ENCODE data around the gene MYO18B.

Gene MYO18B

DNA sequence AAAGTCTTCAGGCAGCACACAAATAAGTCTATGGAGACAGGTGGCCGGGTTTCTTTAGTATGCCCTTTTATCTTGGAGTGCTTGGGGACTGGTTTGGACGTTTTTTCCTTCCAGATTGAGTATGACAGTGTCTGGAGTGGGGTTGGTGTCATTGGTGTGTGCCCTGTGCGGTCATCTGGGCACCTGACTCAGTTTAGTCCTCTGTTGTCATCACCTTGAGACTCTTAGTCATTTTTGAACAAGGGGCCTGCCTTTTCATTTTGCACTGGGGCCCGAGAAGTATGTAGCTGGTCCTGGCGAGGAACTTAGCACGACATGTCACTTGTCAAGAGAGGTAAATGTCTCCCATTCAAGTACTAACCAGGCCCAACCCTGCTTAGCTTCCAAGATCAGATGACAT, 27.2 kb upstream of the MYO18B start:
- no peak for DNase-seq

DNA sequence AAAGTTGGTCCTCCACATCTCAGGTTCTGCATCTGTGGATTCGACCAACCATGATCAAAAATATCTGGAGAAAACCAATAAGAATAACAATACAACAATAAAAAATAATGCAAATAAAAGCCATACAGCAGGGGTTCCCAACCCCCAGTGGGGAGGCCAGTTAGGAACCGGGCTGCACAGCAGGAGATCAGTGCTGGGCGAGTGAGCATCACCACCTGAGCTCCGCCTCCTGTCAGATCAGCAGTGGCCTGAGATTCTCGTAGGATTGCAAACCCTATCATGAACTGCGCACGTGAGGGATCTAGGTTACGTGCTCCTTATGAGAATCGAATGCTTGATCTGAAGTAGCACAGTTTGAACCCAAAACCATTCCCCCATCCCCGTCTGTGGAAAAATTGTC, 25.4 kb upstream of the MYO18B start:
- no peak for DNase-seq

DNA sequence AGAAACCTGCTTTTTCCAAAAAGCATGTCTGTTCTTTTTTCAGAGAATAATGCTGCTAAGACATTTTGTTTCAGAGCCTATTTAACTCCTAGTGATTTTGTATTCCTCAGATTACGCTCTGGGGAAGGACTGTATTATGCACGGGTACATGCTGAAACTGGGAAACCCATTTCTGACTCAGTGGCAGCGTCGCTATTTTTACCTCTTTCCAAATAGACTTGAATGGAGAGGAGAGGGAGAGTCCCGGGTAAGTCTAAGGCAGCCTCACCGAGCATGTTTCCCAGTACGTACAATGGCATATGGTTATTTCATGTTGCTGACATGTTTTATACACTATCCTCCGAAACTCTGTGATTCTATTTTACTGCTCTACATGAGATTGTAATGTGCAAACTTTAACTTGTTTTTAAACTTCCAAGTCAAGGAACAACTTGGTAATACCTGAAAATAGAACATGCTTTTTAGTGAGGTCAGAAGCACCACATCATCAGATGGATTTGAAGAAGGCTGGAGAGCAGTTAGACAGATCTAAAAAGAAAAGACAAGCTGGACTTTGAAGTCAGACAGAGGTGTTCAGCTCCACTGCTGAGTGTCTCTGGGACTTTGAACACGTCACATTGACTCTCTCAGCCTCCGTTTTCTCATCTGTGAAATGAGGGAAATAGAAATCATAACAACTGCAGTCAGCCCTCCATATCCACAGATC, 23.7 kb upstream of the MYO18B start:
- DNase-seq = no peak

DNA sequence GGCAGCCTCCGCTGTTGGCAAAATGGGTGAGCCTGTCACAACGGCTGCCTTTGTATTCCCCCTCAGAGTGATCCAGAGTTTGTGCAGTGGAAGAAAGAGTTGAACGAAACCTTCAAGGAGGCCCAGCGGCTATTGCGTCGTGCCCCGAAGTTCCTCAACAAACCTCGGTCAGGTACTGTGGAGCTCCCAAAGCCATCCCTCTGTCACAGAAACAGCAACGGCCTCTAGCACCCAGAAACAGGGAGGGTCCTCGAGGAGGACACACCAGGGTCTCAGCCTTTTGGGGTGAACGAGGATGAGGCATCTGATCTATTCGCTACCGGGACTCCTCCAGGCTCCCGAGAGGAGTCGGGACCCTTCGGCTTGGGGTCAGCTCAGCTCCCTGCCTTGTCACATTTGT, 19.8 kb upstream of the MYO18B start:
- no peak for DNase-seq

DNA sequence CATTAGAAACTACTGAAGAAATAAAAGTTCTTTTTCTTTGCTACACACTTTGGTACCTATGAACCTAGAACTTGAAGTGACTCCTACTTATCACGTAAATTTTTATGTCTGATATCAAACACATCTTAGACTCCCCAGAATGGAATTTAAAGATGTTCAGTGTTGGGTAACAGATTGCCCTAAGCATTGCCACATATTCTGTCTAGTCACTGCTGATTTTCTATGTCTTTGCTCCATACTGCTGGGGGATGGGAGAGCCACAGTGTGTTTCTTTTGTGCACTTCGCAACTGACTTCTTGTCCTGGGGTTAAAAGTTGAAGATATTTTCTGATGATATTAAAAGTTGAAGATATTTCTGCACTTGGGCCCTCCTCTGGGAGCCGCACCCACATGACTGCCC, 19.4 kb upstream of the MYO18B start:
- DNase-seq = no peak

DNA sequence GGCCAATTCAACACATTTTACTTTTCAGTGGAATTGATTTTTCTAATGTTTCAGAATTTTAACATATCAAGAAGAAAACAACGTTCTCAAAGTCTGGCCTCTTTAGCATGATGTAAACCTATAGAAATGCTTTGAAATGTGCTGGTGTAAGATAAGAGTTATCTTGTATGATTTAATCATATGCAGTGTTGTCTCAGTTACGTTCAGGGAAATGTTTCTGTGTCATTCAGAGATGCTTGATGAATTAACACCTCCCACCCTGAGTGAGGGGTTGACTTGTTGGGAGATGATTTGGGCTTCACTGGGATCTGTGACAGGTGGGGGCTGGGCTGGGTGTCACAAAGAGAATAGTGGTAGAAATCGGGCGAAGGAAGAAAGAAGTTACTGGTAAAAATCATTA, 15.7 kb upstream of the MYO18B start:
- no peak for DNase-seq

DNA sequence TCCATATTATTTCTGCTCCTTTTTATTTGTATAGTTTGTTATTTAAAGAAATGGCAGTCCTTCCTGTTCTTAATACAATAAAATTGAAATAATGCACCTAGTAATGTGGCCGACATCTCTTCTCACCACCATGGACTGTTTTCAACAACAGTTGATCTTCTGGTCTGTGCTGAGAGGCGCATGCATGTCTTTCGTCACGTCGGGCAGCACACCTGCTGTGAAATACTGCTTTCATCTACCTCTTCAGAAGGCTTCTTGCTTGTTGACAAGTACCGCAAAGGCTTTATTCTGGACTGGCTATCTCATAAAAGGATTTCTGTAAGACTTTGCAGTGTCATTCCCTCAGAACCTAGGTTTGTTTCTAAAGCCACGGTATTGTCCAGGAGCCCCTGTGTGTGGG, 13.9 kb upstream of the MYO18B start:
- DNase-seq = no peak

DNA sequence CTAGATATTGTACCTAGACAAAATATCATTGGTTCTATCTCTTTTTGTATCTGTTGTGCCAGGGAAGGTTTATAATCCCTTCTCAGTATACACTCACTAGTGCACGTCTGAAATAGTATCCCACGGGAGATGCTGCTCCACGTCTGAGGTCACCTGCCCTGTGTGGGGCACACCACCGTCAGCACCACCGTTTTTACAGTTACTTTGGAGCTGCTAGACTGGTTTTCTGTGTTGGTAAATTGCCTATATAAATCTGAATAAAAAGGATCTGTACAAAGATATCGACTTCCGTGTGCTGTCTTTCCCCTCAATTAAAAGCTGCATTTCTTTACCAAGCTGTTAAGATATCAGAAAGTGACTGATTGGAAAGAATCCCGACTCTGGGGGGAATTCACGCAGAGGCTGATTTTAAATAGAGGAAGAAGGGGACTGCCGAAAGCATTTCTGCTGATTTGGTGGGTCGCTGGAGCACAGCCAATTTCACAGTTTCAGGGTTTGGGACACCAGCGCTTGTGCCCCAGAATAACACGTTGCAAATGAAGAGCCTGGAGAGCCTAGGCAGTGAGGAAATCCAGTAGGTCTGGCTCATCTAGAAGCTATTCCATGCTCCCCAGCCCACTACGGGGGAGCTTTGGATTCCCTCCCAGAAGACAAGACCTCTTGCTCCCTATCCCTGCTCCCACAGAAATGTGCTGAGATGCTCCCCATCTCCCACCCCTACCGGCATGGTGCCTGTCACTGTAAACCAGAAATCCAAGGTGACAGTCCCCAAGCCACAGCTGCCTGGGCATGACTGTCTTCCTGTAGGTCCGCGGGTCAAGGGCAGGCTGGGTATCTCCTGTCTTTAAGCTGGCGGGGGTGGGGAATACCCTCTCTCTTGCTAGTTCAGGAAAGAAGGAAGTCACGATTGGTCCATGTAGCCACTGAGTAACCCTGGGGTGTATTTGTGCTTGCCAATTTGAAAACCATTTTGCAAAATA, 12.7 kb upstream of the MYO18B start:
- no peak for DNase-seq

DNA sequence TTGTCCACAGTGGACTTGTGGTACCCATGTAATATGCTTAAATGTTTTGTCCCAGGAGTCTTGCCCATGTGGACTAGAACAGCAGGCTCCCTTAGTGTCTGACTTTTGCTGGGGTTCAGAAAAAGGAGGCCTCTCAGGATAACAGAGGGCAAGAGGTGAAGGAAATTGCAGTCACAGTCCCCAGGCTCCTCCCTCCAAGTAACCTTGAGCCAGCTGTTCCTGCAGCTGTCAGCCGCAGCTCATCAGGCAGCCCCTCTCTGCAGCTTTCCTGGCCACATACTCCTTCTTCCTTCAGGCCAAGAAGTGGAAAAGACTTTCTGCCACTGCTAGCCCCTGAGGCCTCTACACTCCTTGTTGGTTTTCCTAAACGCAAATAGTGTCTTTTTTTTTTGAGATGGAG, 6.3 kb upstream of the MYO18B start:
- DNase-seq = no peak

DNA sequence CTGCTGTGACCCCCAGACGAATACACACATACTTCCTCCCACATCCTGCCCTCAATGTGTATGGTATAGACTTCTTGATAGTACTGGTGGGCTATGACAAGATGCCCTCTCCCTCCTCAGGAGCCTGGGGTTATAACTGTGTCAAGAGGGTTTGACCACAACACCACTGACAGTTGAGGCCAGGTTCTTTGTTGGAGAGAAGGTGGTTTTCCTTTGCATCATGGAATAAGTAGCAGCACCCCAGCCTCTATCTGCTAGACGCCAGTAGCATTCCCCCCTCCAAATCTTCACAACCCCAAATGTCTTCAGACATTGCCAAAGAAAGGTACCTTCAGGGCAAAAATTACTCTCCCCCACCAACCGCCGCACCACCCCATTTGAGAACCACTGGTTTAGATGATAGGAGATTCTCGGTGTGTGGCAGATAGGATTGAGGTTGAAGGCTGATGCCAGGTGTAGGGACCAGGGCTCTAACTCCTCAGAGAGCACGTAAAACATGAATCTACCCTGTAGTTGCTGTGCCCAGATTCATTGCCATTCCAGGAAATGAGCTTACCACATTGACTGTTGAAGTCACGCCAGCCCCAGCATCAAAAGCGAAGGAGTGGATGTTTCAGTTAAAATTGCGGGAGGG, 5.5 kb upstream of the MYO18B start:
- DNase-seq = no peak

DNA sequence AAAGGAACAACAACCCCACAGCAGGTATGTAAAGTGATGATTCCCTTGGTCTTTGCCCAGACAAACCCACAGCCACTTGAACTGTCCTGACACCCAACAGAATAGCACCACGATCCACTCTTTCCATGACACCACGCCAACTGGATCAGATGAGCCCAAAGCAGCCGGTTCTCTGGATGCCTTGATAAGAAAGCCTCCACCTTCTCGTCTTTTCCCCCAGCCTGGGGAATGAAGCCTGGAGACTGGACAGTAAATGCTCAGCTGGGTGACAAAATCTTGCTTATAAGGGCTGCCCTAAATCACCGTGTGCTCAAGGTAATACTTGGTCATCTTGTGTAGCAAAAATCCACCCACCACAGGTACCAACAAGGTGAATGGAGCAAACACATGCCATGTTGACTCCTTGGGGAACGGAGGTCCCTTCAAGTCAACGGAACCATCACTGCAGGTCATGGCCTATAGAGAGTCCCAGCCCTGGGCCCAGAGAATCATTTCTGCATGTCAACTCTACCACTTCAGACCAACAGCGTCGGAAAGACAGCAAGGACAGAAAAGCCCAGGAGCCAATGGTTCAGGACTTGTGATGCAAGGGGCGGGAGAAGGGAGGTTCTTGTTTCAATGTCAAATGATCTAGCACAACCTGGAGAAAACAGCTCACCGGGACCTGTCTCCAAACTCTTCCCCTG, 2.2 kb upstream of the MYO18B start:
- no peak for DNase-seq

DNA sequence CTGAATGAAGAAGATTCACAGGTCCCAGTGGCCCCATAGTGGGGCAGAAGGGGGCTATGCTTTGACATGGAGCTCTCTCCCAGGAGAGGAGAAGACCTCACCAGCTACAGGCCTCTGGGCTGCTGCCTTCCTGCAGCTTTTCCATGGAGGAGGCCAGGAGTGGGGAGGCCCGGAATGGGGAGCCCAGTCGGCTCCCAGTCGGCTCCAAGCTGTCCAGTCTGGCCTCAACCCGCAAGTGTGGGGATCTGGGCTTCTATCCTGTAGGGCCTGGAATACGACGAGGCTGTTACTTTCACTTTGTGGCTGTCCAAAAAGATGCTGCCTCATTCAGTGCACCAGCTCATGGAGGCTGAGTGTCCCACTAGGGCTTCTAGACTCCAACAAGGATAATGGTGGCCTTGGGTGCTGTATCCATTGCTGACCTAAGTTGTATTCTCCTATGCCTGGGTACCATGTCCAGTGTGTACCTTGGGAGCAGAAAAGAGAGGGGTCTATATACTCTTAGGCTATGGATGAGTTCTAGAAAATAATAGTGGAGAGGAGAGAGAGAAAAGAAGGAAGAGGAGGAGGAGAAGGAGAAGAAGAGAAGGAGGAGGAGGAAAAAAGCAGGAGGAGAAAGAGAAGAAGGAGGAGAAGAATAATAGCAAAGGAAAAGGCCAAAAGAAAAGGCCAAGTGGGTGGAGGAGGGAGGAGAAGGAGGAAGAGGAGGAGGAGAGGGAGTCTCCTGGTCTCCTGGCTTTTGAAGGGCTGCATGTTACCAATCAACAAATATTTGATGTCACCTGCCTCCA, 1.1 kb downstream of the MYO18B start:
- no peak for DNase-seq

DNA sequence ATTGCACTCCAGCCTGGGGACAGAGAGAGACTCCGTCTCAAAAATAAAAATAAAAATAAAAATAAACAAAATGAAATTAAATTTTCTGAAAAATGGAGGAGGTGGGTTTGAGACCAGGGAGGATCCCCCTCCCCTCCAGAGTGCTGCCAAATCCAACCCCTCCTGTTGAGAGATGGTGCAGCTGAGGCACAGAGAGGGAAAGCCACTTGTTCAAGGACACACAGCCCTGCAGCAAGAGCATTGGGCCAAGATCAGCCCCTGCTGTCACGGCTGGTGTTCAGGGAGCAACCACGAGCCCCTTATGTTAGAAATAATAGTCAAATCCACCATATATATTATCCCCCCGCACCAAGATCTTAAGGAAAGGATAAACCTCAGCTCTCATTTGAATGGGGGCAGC, 2.7 kb downstream of the MYO18B start:
- DNase-seq = no peak

DNA sequence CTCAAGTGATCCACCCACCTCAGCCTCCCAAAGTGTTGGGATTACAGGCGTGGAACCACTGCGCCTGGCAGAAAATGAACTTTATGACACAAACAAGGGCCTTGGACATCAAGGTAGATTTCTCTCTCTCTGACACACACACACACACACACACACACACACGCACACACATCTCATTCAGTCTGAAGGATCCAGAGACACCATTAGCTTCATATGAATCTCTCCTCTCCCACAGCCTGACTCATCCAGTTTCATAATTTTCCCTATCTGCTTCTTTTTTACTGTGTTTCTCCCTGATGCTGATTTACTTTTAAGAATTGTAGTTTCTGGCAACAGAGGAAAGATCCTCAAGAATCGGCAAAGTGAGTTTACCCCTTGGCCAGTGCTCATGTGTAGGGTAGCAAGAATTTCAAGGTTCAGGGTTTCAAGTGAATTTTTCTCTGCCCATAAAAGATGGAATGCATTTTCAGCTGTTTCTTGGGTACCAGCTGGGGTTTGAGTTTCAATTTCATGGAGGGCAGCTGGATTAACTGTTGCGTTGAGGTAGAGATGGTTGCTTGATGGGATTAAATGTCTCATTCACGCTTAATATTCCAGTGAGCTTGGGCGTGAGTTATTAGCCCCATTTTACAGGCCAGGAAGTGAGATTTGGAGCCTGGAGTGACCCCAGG, 3.5 kb downstream of the MYO18B start:
- no peak for DNase-seq

DNA sequence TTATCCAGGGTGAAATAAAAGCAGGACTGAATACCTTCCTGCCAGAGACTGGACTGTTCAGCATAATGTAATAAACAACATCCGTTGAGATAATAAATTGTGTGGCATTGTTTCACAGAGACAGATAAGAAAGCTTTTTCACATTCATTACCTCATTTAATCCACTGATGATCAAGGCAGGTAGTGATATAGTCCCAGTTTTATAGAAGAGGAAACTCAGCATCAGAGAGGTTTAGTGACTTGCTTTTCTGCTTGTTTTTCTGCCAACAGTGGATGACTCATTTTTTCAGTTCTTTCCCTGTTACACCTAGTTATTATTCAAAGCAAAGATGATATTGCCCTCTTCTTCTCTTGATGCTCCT, 4.0 kb downstream of the MYO18B start:
- DNase-seq = no peak

DNA sequence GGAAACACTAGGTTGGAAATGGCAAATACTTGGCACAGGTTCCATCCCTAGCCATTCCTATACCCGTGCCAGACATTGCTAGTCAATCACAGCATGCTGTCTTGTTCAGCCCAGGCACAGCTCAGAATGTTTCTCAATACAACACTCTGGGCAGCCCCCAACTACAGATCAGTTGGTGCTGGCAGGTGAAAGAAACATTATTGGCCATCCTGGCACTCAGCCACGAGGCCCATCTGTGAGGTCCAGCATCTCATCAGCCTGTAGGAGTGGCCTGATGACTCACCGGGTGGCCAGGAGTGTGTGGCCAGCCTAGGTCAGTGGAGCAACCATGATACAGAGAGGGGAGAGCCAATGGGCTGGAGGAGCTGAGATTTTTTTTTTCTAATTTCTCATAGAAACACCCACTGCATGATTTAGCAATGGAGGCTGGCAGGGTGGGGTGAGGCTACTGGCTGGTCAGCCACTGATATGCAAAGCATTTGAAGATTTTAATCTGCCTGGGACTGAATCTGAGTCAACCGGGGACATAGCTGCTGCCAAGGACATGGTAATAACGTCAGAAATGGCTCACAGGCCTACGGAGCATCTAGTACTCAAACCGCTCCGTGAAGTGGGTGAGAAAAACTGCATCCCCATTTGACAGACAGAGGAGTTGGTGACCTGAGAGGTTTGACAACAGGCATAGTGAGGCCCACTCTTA, 5.4 kb downstream of the MYO18B start:
- DNase-seq = no peak

DNA sequence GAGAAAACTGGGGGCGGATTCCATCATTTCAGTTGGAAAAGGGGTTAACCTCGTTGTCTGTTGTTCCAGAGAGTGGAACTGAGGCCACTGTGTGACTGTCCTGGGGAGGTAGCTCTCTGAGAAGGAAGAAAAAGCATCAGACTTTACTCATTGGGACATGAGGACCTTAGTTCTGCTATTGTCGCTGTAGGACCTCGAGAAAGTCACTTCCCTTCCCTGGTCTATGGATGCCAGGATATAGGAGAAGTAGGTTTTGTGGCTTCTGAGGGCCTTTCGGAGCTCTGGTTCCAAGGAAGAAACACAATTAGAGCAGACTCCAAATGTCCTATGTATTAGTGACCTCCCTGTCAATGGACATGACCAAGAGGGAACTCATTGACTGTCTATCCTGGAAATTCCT, 6.2 kb downstream of the MYO18B start:
- no peak for DNase-seq

DNA sequence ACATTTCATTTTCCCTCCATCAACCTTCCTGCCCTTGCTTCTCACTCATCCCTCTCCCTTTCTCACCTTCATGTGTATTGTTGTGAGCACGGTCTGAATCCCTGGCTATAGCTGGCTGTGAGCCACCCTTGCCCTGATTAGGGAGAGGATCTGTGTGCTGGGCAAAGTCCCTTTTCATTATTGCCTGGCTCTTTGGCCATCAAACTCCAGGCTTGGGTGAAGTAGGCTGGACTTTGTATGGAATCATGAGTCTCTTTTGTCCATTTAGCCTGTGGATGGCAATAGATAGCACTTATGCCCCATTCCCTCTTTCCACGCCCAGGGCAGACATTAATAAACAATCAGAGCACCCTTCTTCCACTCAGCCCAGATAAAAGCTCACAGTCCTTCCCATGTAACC, 6.7 kb downstream of the MYO18B start:
- DNase-seq = no peak

DNA sequence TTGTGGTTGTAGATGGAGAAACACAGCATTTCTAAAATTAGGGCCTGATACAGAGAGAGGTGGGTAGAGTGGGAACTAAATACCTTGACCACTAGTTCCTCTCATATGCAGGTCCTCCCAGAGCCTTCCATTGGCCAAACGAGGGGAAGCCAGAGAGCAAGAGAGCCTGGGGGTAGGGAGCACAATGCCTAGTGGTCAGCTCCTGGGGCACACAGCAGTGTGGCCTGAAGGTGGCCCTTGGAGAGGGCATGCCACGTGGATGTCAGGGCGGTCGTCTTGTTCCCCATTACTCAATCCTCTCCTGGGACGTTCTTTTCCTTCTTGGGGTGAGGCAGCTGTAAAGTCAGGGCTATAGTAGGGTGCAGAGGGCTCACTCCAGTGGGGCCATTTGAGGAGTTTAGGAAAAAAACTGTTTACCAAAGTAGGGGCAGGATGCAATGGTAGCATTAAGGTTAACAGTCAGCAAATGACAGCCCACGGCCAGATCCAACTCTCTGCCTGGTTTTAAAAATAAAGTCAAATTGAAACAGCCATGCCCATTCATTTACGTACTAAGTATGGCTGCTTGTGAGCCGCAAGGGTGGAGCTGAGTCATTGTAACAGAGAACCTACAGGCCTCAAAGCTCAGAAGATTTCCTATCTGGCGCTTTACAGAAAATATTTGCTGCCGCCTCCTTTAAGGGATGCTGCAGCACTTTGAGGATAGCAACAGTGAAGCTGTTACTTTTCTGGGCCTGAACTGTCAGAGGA, 7.6 kb downstream of the MYO18B start:
- no peak for DNase-seq

DNA sequence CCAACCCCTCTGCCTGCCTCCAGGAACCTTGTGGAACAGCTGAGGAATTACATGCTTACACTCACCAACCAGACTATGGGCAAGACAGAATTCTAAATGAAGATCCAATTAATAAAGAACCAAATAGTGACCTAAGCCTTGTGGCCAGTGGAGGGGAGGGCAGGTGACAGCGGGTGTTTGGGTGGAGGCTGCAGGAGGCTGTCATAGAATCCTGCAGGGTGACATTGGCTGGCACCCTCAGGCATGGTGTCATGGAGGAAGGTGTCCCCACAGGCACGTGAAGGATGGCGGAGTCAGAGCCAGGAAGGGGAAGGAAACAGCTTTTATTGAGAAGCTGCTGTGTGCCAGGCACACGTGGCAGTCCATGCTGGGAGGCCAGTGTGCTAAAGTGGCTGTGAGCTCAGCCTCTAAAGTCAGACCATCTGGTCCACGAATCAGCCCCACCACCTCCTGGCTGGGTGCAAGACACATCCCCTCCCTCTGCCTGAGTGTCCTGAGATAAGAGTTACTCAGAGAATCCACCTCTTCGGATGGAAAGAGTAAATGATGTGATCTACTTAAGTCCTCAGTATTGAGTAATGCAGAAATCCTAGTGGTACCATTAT, 8.7 kb downstream of the MYO18B start:
- DNase-seq = no peak
